PC-3 (cell line): Measurements from ENCODE around the gene CDC42SE2. TPM values are rescaled to one million over a fixed set of nuclear protein-coding genes. Genes with fewer than 3 reads are reported as not detected.

Source experiments
- ATAC-seq: fragments of 200-7000 bp; cut with Tn5 transposase; 2 replicates; pipeline ENCODE4 v1.9.1; 2020; ENCODE audit warnings: mild to moderate bottlenecking, moderate library complexity
- BruUV-seq: library from RNA; stranded (reverse); fragments of 400-500 nt; replicated peaks from 2 replicates; lab custom pipeline; 2021; lab: Mats Ljungman, UMichigan
- CTCF ChIA-PET: fragments of 300-600 bp; sonication (Branson Sonifier 250); formaldehyde crosslinking; loops from one replicate; lab custom pipeline; 2022; ENCODE audit warnings: antibody characterized with exemption; lab: Charles Lee
- POLR2A ChIA-PET: fragments of 300-600 bp; sonication (Branson Sonifier 250); formaldehyde crosslinking; loops from one replicate; lab custom pipeline; 2022; ENCODE audit warnings: antibody characterized with exemption; ENCODE audit not compliant: unreplicated experiment; lab: Charles Lee
- DNase-seq: peaks from one replicate; pipeline ENCODE4 v3.0.0-alpha.2; 2015
- H2AFZ ChIP-seq: fragments of 300-600 bp; sonication (generic); 2 replicates; pipeline ENCODE4 v1.6.0; 2016; ENCODE audit warnings: antibody characterized with exemption, low read length
- H3F3A ChIP-seq: fragments of 300-600 bp; sonication (generic); one replicate; pipeline ENCODE4 v1.6.0; 2017; ENCODE audit warnings: antibody characterized with exemption, low read length, control low read depth, mild to moderate bottlenecking; ENCODE audit not compliant: unreplicated experiment
- H3K27ac ChIP-seq: fragments of 300-600 bp; sonication (generic); 2 replicates; pipeline ENCODE4 v1.5.1; 2016; ENCODE audit warnings: mild to moderate bottlenecking, low read length
- H3K27me3 ChIP-seq: fragments of 300-600 bp; sonication (generic); 2 replicates; pipeline ENCODE4 v1.6.1; 2016; ENCODE audit warnings: low read length, mixed read lengths
- H3K36me3 ChIP-seq: fragments of 300-600 bp; sonication (generic); 2 replicates; pipeline ENCODE4 v1.6.1; 2016; ENCODE audit warnings: low read depth, mixed run types, low read length, mixed read lengths
- H3K4me1 ChIP-seq: fragments of 300-600 bp; sonication (generic); 2 replicates; pipeline ENCODE4 v1.5.1; 2016; ENCODE audit warnings: low read length; ENCODE audit not compliant: insufficient read depth
- H3K4me2 ChIP-seq: fragments of 300-600 bp; sonication (generic); 2 replicates; pipeline ENCODE4 v1.6.0; 2016; ENCODE audit warnings: low read length
- H3K4me3 ChIP-seq: fragments of 300-600 bp; sonication (generic); 2 replicates; pipeline ENCODE4 v1.5.1; 2016; ENCODE audit warnings: mild to moderate bottlenecking, low read length, mixed read lengths
- H3K79me2 ChIP-seq: fragments of 300-600 bp; sonication (generic); 2 replicates; pipeline ENCODE4 v1.6.1; 2017; ENCODE audit warnings: low read length, mixed read lengths
- H3K9ac ChIP-seq: fragments of 300-600 bp; sonication (generic); 2 replicates; pipeline ENCODE4 v1.6.0; 2016; ENCODE audit warnings: mild to moderate bottlenecking, low read length
- H3K9me2 ChIP-seq: fragments of 300-600 bp; sonication (generic); replicated peaks from 2 replicates; pipeline ENCODE4 v1.6.1; 2016; ENCODE audit warnings: mixed run types, low read length, mixed read lengths
- H3K9me3 ChIP-seq: fragments of 300-600 bp; sonication (generic); 2 replicates; pipeline ENCODE4 v1.6.1; 2016; ENCODE audit warnings: low read length, mixed read lengths
- H4K20me1 ChIP-seq: fragments of 300-600 bp; sonication (generic); 2 replicates; pipeline ENCODE4 v1.6.1; 2016; ENCODE audit warnings: low read length, mixed read lengths
- EZH2 ChIP-seq: fragments of 300-600 bp; sonication (generic); IDR thresholded peaks from one replicate; pipeline ENCODE4 v1.6.1; 2017; ENCODE audit warnings: antibody characterized with exemption, mild to moderate bottlenecking, low read length; ENCODE audit not compliant: unreplicated experiment
- EZH2phosphoT487 ChIP-seq: fragments of 300-600 bp; sonication (generic); IDR thresholded peaks from 2 replicates; pipeline ENCODE4 v1.6.1; 2018; ENCODE audit warnings: mild to moderate bottlenecking, antibody characterized with exemption, low read length, borderline replicate concordance
- intact Hi-C: fragments of 100-400 bp; cut with micrococcal nuclease; formaldehyde crosslinking; loops from 2 replicates; pipeline ENCODE4 v1.9.0; 2023
- total RNA-seq: library from RNA; depleted of rRNA; stranded (reverse); fragments of >200 nt; gene quantifications from 2 replicates; pipeline ENCODE4 v1.2.3, GENCODE V29; 2014
- TF ChIP-seq, protein P1 (sequence below): fragments of 300-600 bp; sonication (generic); conservative IDR thresholded peaks from 2 replicates; pipeline ENCODE4 v1.5.1; 2017; ENCODE audit warnings: antibody characterized with exemption, low read depth, mild to moderate bottlenecking, low read length

Gene CDC42SE2
- total RNA-seq, 1 experiment from 2014 or later: 13.3 TPM

DNA sequence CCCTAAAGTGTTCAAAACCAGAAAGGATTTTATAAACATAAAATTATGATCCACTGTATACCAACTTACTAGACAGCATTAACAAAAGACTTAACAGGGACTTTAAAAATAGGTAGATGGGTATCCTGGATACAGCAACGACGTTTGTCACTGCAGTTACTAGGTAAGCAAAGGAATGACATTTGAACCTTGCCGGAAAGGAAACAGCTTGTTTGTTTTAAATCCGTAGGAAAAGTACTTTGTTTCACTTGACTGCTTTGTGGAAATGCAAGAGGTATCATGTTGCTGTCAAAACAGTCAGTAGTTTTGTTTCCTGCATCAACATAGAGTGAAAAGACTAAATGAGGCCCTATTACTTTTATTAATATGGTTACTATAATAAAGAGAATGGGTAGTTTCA lies 122.9 kb downstream of the CDC42SE2 start:
- Histone ChIP-seq H3K4me2 (no peak overlapping the region), H2AFZ (no peak overlapping the region), H3K27me3 (no peaks in the 10 kb centered on the region), H3K4me1 (peaks cover 8% of the 10 kb centered on the region; the same call in 1 of the 2 replicates), H3K9me2 (no peaks in the 10 kb centered on the region), H3K36me3 (peaks cover 3% of the 10 kb centered on the region; the same call in 1 of the 2 replicates), H3K79me2 (no peaks in the 10 kb centered on the region), H3K27ac (no peak overlapping the region; the same call in 1 of the 2 replicates), H3K4me3 (no peak overlapping the region), H4K20me1 (no peaks in the 10 kb centered on the region), H3F3A (no peaks in the 10 kb centered on the region), H3K9ac (no peak overlapping the region), H3K9me3 (no peaks in the 10 kb centered on the region)
- POLR2A ChIA-PET: no interaction called here
- TF ChIP-seq EZH2phosphoT487: no peak
- ATAC-seq: peak; percentile 76
- intact Hi-C loops: loop anchor here (10.0 kb wide), 1 partner anchor 222 kb away; the partner anchor contains the start of gene HINT1
- no TSS peak for BruUV-seq
- DNase-seq: peak; percentile 35
- CTCF ChIA-PET: interaction anchor here (0.6 kb wide), 1 partner anchor 223 kb away, joined by 3 read pairs; no protein-coding TSS in a partner anchor

DNA sequence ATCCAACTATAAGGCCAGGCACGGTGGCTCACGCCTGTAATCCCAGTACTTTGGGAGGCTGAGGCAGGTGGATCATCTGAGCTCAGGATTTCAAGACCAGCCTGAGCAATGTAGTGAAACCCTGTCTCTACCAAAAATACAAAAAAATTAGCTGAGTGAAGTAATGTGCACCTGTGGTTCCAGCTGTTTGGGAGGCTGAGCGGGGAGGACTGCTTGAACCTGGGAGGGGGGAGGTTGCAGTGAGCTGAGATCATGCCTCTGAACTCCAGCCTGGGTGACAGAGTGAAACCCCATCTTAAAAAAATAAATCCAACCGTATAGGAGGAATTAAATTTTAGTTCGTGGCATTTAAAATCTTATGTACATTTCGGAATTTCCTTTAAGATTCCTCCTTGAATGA lies 123.4 kb downstream of the CDC42SE2 start:
- Histone ChIP-seq H3K36me3 (peaks cover 3% of the 10 kb centered on the region), H4K20me1 (no peaks in the 10 kb centered on the region), H3K27ac (no peak overlapping the region), H3K9me3 (no peaks in the 10 kb centered on the region), H3K4me3 (no peak overlapping the region), H3K79me2 (no peaks in the 10 kb centered on the region), H3K9me2 (no peaks in the 10 kb centered on the region), H2AFZ (no peak overlapping the region), H3K4me2 (no peak overlapping the region), H3K9ac (no peak overlapping the region), H3K4me1 (peaks cover 8% of the 10 kb centered on the region; the same call in 1 of the 2 replicates), H3K27me3 (no peaks in the 10 kb centered on the region), H3F3A (no peaks in the 10 kb centered on the region)
- ChIA-PET POLR2A (no interaction called here), CTCF (interaction anchor here (0.6 kb wide), 1 partner anchor 224 kb away, joined by 3 read pairs; no protein-coding TSS in a partner anchor)
- TF ChIP-seq EZH2phosphoT487 (no peak), EZH2 (no peak)
- TF ChIP-seq, protein P1, sequence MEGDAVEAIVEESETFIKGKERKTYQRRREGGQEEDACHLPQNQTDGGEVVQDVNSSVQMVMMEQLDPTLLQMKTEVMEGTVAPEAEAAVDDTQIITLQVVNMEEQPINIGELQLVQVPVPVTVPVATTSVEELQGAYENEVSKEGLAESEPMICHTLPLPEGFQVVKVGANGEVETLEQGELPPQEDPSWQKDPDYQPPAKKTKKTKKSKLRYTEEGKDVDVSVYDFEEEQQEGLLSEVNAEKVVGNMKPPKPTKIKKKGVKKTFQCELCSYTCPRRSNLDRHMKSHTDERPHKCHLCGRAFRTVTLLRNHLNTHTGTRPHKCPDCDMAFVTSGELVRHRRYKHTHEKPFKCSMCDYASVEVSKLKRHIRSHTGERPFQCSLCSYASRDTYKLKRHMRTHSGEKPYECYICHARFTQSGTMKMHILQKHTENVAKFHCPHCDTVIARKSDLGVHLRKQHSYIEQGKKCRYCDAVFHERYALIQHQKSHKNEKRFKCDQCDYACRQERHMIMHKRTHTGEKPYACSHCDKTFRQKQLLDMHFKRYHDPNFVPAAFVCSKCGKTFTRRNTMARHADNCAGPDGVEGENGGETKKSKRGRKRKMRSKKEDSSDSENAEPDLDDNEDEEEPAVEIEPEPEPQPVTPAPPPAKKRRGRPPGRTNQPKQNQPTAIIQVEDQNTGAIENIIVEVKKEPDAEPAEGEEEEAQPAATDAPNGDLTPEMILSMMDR: no peak
- intact Hi-C loops: loop anchor here (10.0 kb wide), 1 partner anchor 222 kb away; the partner anchor contains the start of gene HINT1
- ATAC-seq (no peak), DNase-seq (no peak)
- BruUV-seq: no TSS peak

DNA sequence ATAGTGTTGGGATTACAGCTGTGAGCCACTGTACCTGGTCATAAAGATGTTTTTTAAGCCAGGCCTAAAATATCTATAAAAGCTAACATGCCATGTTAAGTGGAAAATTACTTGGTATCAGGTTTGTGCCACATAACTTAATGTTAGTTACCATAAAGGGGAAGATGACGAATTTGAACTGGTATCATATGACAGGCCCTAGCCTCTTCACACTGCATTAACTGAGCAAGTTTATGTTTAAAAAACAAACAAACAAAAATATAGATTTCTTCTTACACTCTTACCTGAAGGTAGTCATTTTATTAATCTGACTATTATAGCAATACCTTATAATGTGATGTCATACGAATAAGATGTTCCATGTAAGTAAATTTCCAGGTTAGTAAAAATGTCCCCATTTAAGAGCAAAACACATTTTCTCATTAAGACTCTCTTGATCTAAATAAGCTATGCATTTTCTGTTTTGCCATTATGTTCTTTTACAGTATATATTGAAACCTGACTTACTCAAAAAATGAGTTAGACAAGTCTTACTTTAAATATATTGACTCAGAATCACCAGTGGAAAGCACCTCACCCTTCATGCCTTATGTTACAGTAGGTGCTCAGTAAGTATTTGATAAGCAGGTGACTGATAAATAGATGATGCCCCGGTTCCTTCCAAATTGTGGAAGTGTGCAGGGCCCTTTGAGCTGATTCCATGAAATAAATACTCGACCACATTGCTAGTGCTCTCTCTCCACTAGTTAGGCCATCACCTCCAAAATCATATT lies 125.4 kb downstream of the CDC42SE2 start:
- Histone ChIP-seq H3K79me2 (no peaks in the 10 kb centered on the region), H3K4me2 (no peak overlapping the region), H3K27ac (no peak overlapping the region), H3F3A (no peaks in the 10 kb centered on the region), H4K20me1 (no peaks in the 10 kb centered on the region), H3K9me3 (no peaks in the 10 kb centered on the region), H3K4me3 (no peak overlapping the region), H3K9ac (no peak overlapping the region), H3K4me1 (peaks cover 8% of the 10 kb centered on the region; the same call in 1 of the 2 replicates), H3K36me3 (peaks cover 12% of the 10 kb centered on the region), H2AFZ (no peak overlapping the region), H3K9me2 (no peaks in the 10 kb centered on the region), H3K27me3 (no peaks in the 10 kb centered on the region)
- intact Hi-C loops: loop anchor here (10.0 kb wide), 1 partner anchor 224 kb away; the partner anchor contains the start of gene HINT1
- DNase-seq (no peak), ATAC-seq (no peak)
- ChIA-PET CTCF (no interaction called here), POLR2A (no interaction called here)
- TF ChIP-seq EZH2phosphoT487 (no peak), EZH2 (no peak)
- TF ChIP-seq, protein P1: no peak
- no TSS peak for BruUV-seq
